HG02642 (cell line): ENCODE data around the gene PPP3CA.

Experiments
- ATAC-seq: cut with Tn5 transposase; IDR thresholded peaks from one replicate; pipeline ENCODE4 v1.9.1; 2021; ENCODE audit warnings: mild to moderate bottlenecking; ENCODE audit not compliant: unreplicated experiment, poor library complexity

The PPP3CA gene

DNA sequence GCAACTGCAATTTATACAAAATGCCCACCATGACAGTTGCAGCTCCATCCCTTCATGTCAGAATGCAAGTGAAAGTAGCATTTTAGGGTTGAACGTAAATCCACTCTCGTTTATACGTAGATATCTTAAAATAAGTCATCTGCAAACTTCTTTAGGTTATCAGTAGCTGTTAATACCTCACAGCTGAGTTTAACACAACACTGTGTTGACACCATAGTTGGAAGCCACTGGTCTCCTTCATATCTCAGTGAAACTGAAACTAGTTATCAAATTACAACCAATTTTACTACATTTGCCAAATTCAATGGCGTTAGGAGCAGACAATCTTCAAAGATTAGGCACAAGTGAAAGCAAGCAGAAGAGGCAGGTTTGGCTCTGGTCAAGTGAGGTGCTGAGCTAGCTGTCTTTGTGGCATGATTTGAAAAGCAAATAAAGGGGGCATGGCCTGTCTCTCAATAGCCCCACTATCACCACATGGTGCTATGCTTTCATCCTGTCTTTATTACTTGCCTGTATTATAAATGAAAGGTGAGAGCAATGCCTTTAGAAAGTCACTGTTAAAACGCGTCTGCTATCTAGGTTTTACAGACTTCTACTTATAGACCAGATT lies 12.3 kb downstream of the PPP3CA start:
- no peak for ATAC-seq

DNA sequence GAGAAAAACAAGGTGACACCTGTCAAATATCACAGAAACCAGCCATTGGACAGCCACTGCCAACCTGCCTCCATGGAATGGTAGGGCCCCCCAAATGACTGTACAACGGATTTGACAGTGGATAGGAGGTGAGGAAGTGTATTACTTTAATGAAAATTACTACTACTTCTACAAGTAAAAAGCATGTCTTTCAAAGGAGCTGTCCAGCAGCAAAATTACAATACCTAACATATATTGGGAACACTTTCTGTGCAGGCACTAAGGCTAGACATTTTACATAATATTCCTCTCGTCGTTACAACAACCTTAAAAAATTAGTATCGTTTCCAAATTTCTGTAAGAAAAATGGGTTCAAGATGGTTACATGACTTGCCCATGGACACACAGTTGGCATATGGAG lies 14.9 kb downstream of the PPP3CA start:
- no peak for ATAC-seq

DNA sequence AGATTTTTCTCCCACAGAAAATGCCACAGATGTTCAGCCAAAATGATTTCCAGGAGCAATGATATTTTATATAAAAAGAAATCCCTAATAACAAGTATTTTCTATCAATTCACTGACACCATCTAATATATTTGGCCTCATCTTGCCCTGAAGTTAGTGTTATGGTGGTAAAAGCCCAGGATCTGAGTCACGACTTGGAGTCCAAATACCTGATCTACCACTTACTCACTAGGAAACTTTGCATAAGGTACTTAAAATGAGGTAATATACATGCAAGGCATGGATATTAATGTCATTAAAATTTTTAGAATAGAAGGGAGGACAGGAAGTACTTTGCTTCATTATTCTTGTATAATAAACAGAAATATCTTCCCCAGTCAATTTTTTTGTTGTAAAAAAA lies 16.3 kb downstream of the PPP3CA start:
- no peak for ATAC-seq

DNA sequence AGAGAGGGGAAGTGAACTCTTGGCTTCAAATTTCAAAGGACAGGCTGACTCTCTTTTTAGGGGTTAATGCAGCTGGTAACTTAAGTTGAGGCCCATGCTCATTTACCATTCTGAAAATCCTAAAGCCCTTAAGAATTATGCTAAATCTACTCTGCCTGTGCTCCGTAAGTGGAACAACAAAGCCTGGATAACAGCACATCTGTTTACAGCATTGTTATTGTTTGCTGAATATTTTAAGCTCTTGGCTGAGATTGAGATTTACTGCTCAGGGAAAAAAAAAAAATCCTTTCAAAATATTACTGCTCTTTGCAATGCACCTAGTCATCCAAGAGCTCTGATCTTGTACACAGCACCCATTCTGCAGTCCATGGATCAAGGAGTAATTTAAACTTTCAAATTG lies 17.7 kb downstream of the PPP3CA start:
- no peak for ATAC-seq

DNA sequence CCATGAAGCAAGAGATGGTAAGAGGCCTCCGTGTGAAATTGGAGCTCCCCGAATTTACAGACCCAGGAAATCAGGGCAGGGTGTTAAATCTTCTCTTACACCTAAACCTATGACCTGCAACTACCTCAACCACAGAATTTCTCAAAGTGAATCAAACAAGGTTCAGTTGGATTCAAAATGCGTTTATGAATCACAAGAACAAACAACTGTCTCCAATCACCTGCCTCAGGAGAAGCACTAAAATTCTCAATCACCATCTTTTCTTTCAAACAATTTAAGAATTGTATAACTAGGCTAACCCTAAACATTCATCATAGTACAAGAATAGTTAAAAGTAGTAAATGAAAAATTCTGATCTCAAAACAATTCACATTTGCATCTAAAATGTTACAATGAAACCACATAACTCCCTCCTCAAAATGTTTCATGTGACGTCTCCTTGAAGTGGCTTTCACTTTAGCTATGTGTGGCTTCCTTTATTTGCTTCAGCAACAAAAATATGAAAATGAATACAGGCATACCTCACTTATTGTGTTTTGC lies 19.2 kb downstream of the PPP3CA start:
- ATAC-seq, result peak; percentile 91

DNA sequence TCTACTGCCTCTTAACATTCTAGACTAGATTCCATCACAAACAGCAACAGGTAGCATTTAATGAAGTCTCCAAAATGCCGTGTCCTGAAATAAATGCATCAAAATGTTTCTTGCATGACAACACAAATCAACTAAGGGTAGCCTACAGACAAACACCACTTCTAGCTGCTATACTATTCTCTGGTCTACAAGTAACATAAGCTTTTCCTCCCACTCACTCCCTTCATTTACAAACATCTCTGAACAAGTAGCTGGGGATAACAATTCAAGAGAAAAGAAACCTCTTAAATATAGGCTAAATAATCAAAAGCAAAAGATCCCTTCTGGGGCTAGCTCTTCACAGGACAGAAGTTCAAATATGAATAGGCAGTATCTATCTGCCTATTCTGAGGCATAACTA lies 20.8 kb downstream of the PPP3CA start:
- no peak for ATAC-seq

DNA sequence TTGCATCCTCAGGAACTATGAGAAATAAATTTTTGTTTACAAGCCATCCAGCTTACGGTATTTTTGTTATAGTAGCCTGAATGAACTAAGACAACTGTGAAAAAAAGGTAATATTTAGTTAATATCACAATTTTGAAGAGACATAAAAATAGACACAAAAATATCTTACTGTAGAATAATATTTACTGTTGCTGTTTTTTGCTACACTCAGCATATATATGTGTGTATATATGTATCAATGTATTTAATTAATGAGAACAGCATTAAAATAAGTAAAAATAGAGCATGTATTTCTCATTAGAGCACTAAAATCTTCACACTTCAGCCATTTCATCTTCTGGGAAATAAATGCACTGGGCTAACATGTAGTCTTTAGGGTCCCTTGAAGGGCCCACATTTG lies 24.6 kb downstream of the PPP3CA start:
- ATAC-seq, result no peak

DNA sequence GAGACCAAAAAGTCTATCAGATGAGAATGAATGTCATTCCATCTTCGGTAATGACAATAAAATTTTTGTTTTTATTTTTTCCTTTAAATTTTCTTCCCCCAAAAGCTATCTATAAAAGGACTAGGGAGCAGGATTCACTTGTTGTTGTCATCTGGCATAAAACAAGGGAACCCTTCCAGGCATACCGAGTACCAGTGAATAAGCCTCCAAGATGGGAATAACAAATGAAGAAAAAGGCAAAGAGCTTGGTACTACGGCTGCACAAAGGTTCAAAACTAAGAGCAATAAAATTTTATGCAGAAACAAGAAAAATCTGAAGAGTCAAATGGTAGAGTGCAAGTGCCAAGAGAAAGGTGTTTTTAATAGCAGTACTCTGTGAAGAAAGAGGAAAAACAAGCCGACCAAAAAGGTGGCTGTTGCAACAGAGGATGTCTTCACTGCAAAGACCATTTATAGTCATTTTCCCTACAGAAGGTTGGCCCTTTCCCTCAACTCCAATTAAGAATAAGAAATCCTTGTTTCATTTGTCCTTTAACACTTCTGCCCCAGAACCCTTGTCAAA lies 25.8 kb downstream of the PPP3CA start:
- no peak for ATAC-seq

DNA sequence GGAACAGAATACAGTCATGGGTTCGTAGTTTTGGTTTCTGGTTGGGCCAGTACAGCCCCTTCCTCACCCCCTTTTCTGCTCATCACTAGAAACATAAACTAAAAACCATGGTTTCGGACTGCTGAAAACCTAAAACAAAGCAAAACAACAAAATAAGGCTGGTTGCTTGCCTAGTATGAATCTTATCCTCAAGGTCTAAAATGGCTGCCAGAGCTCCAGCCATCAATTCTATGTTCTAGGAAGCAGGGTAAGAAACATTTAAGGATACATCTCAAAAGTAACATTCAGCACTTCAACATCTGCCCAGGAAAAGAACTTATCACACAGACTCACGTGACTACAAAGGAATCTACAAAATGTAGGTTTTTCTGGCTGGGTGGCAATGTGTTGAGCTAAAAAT lies 31.5 kb downstream of the PPP3CA start:
- no peak for ATAC-seq

DNA sequence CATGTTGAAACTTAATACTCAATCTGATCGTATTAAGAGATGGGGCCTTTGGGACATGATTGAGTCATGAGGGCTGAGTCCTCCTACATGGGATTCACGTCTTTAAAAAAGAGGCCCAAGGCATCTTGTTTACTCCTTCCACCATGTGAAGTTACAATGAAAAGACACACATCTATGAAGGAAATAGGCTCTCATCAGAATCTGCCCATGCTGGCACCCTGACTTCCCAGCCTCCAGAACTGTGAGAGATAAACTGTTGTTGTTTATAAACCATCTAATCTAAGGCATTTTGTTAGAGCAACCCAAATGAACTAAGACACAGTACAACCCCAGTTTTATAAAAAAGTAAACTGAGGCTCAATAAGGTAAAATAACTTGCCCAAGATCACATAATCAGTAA lies 32.3 kb downstream of the PPP3CA start:
- no peak for ATAC-seq

DNA sequence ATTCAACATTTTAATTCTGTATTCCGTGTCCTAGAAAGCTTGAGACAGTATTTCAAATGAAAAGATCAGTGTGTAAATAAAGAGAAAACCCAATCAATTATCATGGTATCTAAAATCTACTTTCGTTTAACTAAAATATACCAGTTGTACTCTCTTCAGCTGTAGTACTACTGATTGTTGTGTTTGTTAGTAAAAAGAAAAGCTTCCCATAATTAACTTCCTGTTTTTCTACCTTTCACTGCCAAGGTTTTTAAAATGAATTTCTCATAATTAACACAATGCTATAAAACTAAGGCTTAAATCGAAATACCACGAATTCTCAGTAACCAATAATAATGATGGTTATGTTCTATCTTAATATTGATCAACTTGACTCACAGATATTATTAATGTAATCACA lies 37.4 kb downstream of the PPP3CA start:
- no peak for ATAC-seq

DNA sequence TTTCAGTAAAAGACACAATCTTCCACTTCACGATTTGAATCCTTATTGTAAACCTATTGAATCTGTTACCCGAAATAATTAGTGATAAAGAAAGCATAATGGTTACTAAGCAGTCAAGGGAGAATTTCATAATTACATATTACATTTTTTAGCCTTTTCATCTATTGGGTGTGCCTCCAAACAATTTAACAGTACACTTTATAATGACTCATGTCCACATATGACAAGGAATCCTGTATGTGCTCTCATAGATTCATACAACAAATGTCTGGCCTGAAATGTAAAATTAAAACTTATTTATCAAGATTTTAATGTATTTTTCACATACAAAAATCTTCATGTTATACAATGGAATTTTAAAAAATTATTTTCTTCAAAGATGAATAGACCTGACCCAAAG lies 39.4 kb downstream of the PPP3CA start:
- ATAC-seq, result no peak

DNA sequence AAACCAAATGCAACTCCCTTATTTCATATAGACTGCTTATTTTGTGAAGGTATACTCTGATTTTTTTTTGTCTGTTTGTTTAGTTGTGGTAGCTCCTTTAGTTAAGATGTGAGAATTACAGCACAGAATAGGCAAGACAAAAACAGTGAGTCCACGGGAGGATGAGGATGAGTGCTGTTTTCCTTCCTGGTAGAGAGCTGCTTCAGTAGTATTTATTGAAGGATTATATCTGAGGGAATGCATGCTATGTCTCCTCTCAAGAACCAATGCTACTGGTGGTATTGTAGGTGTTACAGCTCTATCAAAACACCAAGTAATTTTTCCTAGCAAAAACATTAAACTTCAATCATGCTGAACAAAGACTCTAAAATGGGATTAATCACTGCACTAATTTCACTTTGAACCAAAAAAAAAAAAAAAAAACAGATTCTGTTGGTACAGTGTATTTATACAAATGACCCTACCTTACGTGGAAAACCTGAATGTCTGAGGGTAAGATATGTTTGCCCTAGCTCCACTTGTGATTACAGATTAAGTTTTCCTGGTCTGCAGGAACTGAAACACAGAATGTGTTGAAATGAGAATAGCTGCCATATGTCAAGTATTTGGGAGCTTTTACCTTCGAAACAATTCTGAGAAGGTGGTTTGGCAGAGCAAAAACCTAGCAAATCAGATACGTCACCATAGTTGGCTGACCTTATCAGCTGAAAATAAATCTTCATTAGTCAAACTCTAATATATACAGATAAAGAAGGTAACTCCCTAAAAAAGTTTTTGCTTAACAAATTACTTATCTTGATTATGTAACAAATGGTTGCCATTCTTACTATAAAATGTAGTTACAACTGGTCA lies 40.3 kb downstream of the PPP3CA start:
- peak; percentile 16 for ATAC-seq

DNA sequence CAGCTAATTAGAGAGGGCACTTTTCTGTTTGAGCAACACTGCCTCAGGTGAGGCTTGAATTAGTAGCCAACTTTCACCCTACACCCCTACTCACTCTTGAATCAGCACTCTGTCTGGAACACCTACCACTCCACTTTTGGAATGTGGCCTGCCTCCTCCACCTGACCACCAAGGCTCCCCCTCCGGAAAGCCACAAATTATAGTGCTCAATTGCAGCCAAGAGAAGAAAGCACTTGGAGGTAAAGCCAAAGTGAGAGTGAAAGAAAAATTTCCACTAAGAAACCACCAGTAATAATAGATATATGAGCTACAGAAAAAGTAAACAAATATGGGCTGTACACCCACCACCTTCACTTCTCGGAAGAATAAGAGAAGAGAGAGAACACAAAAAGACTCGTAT lies 41.1 kb downstream of the PPP3CA start:
- ATAC-seq, result peak; percentile 77

DNA sequence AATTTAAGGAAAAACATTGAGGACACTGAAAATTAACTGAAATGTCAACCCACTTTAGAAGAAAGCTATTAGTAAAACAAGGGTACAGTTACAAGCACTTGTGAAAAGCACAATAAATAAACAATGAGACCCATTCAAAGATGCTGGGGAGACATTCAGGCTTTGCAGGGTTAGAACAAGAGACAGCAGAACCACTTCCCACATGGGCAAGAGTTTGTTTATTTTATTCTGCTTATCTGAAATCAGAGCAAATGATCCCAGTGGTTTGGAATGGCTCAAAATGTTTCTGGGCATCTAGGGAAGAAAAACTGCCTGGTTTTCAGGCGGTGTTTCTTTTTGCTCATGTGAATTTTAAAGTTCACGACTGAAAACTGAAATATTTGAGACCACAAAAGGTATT lies 42.4 kb downstream of the PPP3CA start:
- ATAC-seq, result no peak

DNA sequence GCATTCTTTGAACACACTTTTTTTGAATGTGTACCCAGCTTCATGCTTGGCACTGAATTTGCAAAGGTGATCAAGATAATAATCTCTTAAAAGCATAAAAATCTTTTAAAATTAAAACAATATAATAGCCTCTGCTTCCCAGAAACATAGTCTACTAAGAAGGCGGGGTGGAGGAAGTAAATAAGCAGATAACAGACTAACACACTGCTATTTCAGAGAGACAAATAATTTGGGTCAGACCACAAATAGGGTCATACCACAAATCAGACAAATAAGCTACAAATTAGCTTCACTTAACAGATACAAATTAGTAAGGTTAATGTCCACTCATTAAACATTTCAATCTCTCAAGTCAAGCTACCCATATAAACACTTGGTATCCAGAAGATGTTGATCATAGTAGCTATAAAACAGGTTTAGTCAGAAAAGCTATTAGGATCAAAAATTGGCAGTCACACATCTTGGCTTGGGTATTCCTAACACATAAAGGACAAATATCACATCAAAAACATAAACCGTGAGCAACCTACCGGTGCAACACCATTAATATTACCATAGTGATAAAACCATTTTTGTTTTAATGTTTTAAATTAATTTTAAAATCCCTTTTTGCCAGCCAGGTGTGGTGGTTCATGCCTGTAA lies 47.3 kb downstream of the PPP3CA start:
- ATAC-seq, result no peak

DNA sequence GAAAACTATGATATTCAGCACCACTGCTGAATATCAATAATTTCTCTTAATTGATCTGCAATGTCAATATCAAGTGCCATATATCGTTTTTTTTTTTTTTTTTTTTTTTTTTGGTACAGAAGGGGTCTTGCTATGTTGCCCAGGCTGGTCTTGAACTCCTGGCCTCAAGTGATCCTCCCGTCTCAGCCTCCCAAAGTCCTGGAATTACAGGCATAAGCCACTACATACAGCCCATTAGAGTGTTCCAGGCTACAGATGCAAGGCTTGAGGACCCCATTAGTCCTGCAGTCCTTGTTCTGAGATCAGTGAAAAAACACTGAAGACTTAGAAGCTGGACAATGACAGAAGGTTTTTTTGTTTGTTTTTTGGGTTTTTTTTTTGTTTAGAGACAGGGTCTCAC lies 48.3 kb downstream of the PPP3CA start:
- ATAC-seq, result no peak

DNA sequence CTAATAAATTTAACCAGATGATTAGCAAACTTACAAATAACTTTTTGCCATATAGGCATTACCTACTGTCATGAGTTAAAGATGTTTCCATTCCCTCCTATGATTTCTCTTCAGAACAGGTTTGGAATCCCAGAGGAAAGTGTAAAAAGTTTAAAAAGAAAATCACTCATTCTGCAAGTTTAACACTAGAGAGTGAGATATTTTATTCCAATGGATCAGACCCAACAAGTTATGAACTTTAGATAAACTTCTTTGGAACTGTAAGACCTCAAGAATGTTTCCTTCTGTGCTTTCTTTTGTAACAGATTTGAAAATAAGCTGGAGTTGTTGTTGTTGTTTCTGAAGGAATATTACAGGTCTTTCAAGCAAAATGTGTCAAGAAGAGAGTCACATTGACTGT lies 51.6 kb downstream of the PPP3CA start:
- ATAC-seq, result no peak

DNA sequence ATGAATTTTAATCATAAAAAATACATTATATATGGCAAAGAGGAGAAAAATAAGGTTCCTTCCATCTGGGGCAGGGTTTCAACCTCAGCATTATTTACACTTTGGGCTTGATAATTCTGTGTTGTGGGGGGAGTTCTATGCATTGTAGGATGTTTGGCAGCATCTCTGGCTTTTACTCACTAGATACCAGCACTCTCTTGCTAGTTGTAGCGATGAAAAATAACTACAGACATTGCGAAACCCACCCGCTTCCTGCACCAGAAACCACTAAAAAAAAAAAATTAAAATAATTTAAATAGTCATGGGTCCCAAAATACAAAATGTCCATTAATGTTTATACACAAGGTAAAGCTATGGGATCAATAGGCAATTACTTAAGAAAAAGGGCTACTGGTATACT lies 52.7 kb downstream of the PPP3CA start:
- ATAC-seq, result no peak

DNA sequence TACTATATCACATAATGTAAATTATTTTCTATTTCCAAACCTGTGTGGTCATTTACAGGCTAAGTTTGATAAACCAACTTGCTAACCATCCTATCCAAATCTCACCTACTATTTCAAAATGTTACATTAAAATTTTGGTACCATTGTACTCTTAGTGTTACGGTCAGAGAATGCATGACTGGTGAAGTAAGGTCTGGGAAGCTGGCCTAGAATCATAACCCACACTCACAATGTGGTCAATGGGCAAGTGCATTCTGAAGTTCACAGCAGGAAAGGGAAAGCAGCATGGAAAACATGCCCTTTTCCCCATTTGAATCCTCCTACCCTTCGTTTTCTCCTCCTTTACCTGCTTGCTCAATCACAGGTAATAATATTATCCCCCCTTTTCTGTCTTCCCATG lies 54.4 kb downstream of the PPP3CA start:
- no peak for ATAC-seq

DNA sequence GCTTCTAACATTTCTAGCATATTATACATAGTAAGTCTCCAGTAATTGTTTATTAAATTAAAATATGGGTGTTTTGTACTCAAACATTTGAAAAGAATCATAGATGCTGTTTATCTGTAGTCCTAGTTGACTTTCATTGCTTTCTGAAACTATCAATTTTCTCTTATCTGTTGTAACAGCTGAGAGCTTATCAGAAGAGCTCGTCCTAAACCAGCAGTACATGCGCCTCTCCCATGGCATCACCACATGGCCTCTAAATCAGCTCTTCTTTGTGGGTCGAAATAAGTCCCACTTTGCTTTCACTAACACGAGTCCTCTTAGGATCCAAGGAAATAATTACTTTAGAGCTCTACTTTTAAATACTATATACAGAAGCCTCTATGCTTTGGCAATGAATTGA lies 55.1 kb downstream of the PPP3CA start:
- no peak for ATAC-seq
